ENCODE measurements around the gene CYP2J2.
"Not testable (repeated sequence)": the region's sequence is repeated elsewhere in the genome, so short reads cannot be mapped to it uniquely, and the experiment has no call there.

The CYP2J2 gene, protein sequence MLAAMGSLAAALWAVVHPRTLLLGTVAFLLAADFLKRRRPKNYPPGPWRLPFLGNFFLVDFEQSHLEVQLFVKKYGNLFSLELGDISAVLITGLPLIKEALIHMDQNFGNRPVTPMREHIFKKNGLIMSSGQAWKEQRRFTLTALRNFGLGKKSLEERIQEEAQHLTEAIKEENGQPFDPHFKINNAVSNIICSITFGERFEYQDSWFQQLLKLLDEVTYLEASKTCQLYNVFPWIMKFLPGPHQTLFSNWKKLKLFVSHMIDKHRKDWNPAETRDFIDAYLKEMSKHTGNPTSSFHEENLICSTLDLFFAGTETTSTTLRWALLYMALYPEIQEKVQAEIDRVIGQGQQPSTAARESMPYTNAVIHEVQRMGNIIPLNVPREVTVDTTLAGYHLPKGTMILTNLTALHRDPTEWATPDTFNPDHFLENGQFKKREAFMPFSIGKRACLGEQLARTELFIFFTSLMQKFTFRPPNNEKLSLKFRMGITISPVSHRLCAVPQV

DNA sequence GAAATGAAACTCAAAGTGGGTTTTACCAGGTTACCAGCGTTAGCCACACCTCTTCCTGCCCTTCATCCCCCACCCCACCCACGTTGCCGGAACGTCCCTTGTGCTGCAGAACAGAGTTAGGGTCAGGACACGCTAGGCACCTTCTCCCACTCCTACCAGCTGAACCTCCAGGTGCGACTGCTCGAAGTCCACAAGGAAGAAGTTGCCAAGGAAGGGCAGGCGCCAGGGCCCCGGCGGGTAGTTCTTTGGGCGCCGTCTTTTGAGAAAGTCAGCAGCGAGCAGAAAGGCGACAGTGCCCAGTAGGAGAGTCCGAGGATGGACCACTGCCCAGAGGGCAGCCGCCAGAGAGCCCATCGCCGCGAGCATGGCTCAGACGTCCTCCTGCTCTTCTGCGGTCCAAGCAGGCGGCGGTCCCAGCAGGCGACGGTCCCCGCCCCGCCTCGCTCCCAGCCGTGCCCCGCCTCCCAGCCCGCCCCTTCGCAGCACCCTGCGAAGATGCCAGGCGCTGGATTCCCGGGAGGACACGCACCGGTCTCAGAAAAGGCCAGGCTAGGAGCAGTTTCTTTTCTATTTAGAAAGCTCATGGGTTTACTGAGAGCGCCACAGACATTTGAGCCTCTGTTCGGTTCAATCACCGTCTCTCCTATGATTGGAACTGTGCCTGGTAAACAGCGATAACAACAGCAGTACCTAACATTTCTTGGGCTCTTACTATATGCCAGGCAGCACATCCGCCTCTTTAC lies at the start of gene CYP2J2:
Gene CYP2J2 (minus strand): TSS at position 393 of the 743 bp plus-strand sequence. CDS start 27 bp downstream, at position 366.
- peak; percentile 13 for DNase-seq (ENCODE audit: low spot score)

DNA sequence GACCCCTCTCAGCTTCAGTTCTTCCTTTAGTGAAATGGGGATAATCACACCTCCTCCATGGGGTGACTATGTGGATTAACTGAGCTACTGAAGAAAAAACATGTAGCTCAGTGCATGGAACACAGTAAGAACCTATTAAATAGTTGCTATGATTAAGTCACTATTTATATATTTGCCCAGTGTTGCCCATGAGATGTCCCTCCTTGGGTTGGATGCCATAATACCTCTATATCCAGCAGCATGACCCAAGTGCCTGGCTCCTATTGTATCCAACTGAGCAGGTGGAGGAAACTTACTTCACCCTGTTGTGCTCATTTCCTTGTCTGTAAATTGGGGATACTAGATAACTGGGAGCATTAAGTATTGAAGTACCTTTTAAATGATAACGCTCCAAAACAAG lies 47.1 kb upstream of the CYP2J2 start:
- DNase-seq (ENCODE audit: low spot score), result no peak

DNA sequence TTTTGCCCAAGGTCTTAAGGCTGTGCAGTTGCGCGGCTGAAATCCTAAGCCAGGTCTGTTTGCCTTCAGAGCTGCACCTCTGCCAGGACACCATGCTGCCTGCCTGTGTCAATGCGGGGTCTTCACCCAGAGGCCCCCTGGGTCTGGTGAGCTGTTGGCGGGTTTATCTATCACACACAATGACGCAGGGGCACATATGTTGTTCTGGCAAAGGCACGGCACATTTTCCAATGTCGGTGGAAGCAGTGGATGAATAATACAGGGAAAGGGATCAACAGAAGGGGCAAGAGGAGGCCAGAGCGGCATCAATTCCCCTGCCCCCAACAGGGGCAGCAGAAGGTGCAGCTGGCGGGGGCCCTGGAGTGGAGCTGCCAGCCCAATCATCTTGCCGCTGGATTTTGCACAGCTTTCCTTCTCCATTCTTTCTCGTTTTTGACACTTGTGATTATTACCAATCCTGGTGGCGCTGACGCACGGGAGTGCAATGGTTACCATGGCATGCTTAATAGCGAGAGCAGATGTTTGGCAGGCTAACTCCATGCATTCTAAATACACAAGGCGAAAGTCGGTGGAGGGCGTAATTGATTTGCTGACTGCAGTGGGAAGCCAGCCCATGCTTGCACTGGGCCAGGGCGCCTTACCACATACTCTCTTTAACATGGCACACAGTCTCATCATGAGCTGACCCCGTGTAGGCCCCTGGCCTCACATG lies 45.8 kb upstream of the CYP2J2 start:
- DNase-seq (ENCODE audit: low spot score), result no peak

DNA sequence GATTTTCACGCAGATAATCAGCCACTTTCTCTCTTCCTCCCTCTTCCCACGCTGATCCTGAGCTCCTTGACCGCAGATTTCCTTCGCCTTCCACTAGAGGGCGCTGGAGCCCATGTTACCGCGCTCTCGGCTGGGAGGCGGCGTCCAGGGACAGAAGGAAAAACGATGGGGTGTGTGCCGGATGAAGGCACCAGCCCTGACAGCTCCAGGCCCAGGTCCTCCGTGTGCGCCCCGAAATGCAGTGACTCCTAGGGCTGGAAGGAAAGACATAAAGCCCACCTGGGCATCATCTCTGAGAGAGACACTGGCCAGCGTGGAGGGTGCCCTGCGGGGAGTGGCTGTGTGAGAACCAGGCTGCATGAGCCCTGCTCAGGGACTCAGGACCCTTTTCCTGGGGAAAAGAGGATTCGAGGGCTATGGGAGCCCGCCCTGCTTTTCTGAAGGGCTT lies 44.9 kb upstream of the CYP2J2 start:
- peak; percentile 62 for DNase-seq (ENCODE audit: low spot score)

DNA sequence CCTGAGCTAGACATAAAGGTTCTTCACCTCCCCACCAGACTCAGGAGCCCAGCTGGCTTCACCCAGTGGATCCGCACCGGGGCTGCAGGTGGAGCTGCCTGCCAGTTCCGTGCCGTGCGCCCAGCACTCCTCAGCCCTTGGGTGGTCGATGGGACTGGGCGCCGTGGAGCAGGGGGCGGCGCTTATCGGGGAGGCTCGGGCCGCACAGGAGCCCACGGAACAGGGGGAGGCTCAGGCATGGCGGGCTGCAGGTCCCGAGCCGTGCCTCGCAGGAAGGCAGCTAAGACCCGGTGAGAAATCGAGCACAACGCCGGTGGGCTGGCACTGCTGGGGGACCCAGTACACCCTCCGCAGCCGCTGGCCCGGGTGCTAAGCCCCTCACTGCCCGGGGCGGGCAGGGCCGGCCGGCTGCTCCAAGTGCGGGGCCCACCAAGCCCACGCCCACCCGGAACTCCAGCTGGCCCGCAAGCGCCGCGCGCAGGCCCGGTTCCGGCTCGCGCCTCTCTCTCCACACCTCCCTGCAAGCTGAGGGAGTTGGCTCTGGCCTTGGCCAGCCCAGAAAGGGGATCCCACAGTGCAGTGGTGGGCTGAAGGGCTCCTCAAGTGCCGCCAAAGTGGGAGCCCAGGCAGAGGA lies 43.1 kb upstream of the CYP2J2 start:
- DNase-seq (ENCODE audit: low spot score), result not testable (repeated sequence)

DNA sequence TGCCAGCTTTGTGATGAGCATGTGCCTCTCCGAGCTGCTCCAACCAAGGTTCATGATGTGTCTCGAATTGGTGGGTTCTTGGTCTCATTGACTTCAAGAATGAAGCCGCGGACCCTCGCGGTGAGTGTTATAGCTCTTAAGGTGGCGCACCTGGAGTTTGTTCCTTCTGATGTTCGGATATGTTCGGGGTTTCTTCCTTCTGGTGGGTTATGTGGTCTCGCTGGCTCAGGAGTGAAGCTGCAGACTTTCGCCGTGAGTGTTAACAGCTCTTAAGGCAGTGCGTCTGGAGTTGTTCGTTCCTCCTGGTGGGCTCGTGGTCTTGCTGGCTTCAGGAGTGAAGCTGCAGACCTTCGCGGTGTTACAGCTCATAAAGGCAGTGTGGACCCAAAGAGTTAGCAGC lies 42.2 kb upstream of the CYP2J2 start:
- DNase-seq (ENCODE audit: low spot score), result not testable (repeated sequence)

DNA sequence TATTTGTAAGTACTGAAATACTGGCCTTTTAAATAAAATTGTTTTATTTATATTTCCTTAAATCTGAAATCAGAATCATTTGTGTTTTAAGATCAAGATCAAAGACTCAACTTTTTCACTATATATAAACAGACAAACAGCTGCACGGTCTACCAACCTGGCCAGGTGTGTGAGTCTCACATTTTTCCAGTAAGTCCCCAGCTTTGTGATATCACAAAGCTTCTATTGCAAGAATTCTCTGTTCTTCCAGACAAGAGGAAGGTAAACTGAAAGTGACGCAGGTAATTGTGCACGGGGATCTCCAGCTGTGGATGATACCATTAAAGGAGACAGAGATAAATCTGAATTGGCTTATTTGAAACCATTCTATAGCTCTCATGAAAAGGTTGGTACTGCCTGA lies 41.2 kb upstream of the CYP2J2 start:
- no peak for DNase-seq (ENCODE audit: low spot score)

DNA sequence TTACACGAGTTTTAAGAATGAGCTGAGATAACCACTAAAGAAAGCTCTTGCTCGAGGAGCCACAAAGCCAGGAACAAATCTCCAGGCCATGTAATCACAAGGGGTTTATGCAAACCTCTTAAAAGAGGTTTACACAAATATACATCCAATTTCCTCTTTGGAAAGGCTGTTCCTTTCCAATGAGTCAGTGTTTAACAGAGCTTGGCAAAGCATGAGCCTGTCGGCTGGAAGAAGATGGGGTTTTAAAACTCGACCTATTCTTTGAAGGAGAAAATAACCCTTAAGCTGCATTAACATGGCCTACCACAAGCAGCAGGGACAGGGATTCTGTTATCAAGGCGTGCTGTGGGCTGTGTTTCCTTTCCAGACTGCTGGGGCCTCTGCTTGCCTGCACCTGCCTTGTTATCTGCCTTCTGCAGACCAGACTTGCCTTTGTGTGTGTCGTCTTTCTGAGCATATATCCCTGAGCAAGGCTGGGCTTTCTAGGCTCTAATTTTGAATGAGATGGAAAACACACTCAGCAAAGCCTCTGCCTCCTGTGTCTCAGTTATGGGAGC lies 40.6 kb upstream of the CYP2J2 start:
- no peak for DNase-seq (ENCODE audit: low spot score)

DNA sequence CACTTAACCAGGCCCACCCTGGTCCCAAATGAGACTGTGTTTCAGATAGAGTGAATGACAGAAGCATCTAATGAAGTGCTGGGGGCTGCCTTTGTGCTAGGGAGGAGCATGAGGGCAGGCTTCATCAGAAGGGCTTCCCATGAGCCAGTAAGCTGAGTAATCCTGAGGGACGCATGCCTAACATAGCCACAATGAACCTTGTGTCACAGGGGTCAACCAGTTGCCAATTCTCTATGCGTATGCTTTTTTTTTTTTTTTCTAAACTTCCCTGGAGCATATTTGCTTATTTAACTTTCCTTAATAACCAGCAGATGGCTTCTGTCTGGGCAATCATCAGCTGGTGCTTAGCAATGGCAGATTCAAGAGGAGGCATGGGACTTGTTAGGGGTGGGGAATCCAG lies 25.5 kb upstream of the CYP2J2 start:
- DNase-seq (ENCODE audit: low spot score), result no peak

DNA sequence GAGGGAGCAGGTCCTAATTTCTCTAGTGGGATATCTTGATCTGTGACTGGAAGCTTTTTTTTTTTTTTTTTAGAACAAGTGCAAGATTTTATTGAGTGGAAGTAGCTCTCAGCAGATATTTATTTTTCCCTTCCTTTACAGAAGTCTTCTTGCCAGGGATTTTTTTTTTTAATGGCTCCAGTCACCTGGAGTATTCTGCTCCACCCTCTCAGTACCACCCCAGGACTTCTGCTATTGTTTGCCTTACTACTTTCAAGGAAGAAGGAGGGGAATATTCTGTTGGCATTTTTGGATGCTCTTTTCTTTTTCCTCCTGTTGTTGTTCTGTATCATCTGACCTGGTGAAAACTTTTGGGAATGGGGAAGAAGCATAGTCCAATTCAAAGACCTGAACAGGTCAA lies 23.1 kb upstream of the CYP2J2 start:
- no peak for DNase-seq (ENCODE audit: low spot score)

DNA sequence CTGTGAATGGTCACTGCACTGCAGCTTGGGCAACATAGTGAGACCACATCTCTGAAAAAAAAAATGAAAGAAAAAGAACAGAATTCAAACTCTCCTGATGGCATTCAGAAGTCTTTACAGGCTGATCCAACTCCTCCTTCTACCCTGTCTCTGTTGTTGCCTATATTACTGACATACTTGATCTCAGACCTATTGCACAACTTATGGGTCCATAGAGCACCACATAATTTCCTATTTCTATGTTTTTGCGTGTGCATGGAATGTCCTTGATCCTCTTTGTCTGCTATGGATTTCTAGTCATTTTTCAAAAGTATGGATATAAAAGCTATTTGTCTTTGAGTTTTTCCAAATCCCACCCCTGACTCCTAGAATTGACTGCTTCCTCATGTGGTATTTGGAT lies 22.4 kb upstream of the CYP2J2 start:
- DNase-seq (ENCODE audit: low spot score), result no peak

DNA sequence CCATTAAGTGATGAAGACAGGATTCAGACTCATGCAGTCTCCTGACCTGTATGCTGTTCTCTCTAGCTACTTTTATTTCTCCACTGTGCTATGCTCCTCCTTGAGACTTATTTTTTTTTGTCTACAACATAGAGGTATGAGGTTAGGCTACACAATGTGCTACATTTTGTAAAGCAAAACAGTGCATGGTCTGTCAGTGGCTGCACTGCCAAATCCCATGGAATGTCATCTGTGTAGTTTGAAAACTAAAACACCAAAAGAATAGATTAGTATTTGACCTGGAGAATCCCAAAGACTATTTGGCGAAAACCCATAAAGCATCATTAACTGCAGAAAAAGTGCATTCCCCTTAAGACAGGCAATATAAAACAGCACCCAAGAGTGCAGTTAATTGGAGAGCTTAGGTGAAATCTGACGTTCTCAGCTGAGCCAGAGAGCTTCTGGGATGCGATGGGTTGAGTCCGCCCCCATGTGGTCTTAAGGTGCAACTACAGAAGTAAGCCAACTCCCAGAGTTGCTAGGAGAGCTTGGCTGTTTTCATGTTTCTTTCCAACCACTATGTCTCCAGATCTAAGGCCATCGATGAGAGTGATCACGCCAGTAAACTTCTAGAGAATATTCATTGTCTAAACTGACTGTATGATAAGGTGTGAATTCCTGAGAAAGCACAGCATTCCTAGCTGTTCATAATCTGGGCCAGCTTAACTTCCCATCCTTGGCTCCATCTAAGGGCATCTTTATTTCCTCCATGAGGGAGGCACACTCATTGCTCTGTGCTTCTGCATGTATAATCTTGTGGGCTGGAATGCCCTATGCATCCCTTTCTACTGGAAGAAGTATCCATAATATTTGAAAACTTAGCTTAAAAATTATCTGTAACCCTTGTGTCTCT lies 20.7 kb upstream of the CYP2J2 start:
- peak; percentile 75 for DNase-seq (ENCODE audit: low spot score)

DNA sequence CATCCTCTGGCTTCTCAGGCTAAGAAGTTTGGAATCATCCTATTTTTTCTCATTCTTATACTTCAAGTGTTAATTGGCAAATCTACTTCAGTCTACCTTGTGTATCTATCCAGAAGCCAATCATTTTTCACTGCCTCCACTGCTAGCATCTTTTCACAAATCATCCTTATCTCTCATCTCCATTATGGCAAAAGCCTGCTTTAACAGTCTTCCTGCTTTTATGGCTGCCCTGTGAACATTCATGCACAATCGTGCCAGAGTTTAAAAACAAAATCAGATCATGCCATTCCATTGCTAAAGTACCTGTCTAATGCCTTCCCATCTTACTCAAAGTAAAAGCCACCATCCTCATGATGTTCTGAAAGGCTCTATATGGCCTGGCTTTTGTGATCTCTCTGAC lies 19.2 kb upstream of the CYP2J2 start:
- DNase-seq (ENCODE audit: low spot score), result no peak

DNA sequence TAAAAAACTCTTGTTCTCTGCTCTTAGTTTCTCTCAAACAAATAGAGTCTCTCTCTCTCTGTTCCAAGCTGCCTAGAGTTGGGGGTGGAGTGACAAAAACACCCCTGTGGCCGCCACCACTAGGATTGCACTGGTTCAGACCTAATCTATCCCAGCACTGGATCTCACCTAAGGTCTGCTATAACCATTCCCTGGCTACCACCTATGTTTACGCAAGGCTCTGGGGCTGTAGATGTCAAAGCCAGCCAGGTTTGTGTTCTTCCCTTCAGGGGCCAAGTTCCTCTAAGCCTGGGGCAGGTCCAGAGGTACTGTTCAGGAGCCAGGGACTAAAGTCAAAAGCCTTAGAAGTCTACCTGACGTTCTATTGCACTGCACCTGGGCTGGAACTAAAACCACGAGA lies 12.8 kb upstream of the CYP2J2 start:
- DNase-seq (ENCODE audit: low spot score), result no peak

DNA sequence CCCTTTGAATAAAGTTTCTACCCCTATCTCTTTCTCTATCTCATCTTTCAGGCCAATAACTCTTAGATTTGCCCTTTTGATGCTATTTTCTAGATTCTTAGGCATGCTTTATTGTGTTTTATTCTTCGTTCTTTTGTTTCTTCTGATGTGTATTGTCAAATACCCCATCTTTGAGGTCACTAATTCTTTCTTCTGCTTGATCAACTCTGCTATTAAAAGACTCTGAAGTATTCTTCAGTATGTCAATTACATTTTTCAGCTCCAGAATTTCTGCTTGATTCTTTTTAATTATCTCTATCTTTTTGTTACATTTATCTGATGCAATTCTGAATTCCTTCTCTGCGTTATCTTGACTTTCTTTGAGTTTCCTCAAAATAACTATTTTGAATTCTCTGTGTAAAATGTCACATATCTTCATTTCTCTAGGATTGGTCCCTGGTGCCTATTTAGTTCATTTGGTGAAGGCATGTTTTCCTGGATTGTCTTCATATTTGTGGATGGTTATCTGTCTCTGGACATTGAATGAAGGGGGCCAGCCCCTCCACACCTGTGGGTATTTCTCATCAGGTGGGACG lies 11.2 kb upstream of the CYP2J2 start:
- no peak for DNase-seq (ENCODE audit: low spot score)

DNA sequence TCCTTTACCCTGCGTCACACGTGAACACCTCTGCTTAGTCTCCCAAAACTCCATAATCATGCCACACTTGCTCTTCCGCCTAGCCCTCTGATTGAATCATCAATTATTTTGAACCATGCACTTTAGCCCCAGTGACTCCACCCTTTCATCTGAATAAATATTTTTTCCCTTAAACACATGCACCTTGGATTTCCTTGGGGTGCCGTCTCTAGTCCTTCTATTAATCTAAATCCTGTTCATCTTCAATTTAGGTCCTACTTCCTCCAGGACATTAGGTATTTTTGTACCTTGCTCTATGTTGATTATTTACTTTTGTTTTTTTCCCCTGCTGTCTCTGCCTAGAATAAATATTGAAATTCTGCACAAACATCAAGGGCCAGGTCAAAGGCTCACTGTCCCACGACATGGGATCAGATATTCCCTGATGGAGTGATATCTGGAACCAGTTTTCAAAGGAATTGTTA lies 9.8 kb upstream of the CYP2J2 start:
- DNase-seq (ENCODE audit: low spot score), result no peak

DNA sequence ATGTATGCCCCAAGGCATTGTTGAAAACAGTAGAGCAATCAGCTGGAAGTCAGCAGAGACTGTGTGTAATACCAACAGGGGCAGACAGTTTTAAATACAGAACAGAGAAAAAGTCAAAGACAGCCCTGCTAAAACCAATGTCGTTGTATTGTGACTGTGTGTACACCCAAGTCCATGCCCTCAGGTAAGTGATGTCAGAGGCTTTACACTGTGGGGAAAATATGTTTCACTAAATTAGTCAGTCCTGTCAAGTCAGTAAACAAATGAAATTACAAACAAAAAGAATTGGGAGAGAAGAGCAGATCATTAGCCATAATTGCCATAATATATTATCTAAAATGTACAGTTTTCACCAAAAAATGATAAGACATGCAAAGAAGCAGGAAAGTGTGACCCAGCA lies 2.4 kb upstream of the CYP2J2 start:
- no peak for DNase-seq (ENCODE audit: low spot score)

DNA sequence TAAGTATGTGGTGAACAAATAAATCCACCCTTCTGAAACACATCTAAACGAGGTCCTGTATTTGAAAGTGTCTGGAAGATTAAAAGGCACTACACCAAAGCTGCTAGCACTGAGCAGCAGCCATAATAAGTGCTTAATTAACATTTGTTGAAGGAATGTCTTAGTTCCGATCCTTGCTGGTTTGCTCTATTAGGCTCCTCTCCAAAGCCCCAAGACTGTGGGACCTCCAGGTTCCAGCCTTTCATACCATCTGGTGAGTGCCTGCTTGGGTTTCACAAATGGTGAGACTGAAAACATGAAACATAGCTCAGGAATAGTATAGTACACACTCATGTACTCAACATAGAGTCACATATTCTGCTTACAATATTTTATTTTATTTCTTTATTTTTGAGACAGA lies 640 bp upstream of the CYP2J2 start:
- DNase-seq (ENCODE audit: low spot score), result no peak

DNA sequence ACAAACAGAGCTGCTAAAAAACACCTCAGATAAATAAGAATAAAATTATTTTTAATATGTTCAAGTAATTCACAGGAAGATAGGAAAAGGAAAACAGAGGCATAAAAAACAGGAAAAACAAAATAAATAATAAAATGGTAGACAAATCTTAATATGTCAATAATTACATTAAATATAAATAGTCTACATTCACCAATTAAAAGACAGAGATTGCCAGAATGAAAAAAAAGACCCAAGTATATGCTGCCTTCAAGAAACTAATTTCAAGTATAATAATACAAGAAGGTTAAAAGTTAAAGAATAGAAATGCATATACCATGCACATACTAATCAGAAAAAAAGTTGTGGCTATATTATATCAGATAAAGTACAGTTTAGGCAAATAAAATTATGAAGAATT lies 1.9 kb downstream of the CYP2J2 start:
- no peak for DNase-seq (ENCODE audit: low spot score)

DNA sequence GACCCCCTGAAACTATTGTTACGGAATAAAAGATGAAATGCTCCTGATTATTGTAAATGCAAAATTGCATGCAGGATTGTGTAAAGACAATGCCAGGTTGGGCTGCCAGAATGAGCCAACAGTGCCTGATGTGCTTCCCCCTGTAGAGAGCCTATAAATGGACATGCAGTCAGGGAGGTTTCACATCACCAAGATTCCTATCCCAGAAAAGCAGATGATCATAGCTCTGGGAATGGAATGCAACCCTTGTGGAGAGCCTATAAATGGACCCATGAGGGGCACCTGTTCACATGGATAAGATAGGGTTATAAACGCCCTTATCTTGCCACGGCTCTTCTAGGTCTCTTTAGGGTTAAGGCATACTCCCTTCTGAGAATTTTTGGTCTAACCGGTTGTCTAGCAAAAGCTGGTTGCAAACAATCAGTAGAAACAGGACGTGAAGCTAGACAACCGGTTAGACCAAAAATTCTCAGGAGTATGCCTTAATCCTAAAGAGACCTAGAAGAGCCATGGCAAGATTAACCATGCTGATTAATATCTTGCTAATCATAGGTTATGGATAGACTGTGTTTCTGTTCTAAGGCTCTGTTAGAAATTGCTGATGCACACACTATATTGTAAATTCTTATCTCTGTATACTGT lies 5.2 kb downstream of the CYP2J2 start:
- not testable (repeated sequence) for DNase-seq (ENCODE audit: low spot score)

Measured in kidney capillary endothelial cell (primary cell).